GM21723 (cell line): ENCODE measurements around the gene DQX1.
"Not testable (repeated sequence)": the region's sequence is repeated elsewhere in the genome, so short reads cannot be mapped to it uniquely, and the experiment has no call there.

ENCODE experiments used
- ATAC-seq: cut with Tn5 transposase; IDR thresholded peaks from one replicate; pipeline ENCODE4 v1.9.1; 2021; ENCODE audit warnings: mild to moderate bottlenecking, moderate library complexity; ENCODE audit not compliant: unreplicated experiment

DQX1 gene, protein sequence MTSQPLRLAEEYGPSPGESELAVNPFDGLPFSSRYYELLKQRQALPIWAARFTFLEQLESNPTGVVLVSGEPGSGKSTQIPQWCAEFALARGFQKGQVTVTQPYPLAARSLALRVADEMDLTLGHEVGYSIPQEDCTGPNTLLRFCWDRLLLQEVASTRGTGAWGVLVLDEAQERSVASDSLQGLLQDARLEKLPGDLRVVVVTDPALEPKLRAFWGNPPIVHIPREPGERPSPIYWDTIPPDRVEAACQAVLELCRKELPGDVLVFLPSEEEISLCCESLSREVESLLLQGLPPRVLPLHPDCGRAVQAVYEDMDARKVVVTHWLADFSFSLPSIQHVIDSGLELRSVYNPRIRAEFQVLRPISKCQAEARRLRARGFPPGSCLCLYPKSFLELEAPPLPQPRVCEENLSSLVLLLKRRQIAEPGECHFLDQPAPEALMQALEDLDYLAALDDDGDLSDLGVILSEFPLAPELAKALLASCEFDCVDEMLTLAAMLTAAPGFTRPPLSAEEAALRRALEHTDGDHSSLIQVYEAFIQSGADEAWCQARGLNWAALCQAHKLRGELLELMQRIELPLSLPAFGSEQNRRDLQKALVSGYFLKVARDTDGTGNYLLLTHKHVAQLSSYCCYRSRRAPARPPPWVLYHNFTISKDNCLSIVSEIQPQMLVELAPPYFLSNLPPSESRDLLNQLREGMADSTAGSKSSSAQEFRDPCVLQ

DNA sequence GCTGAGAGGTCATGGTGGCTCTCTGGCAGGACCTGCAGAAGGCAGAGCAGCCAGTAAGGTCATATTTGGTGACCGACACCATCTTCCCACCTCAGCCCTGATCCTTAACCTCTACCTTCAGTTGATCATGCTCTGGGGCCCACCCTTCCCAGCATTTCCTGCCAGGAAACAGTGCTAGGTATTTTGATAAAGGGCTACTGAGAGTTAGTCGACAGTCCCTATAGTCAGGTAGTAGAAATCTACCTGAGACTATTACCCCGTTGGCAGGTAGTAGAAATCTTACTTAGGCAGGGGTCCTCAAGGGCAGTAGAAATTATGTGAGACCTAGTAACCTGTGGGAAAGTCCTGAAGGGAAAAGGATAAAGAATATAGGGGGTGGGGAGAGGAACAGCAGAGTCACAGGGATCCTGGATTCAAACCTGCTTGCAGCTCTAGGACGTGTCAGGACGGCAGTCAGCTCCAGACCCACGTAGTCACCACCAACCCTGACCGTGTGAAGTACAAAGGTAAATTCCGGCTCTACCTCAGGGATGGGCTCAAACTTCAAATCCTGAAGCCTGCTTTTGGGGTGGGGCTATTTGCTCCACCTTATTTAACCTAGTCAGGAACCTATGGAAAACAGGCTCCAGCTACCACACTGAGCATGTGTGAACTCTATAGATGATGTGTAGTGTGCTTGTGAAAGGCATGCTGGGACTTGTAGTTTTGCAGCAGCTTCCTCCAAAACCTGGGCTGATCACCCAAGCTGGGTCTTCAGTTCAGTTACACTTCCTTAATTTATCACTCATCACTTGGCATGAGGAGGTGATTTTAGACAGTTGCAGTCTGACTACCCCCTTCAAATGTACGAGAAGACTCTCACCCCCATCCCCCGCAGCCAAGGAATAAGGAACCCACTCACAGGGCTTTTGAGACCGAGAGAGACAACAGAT lies at the start of gene DQX1:
Gene DQX1 (minus strand): TSS at position 515 of the 932 bp plus-strand sequence. CDS start 502 bp downstream, at position 13.
- ATAC-seq = no peak

DNA sequence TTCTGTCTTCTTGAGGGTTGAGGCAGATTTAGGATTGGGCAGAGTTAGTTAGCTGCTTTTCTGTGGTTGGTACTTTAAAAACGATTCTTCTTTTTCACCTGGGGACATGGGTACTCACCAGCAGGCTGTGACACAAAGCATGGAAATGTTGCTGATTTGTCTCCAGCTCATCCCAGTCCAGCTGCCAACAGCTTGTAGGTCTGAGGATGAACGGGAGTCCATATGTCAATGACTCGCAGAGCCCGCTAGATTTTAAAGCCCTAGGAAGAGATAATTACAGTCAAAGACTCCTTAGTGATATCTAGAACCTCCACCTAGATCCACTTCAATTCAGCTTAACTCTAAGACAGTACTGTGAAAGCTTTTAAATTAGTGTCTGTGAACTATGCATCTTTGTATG lies 49.3 kb upstream of the DQX1 start:
- ATAC-seq = no peak

DNA sequence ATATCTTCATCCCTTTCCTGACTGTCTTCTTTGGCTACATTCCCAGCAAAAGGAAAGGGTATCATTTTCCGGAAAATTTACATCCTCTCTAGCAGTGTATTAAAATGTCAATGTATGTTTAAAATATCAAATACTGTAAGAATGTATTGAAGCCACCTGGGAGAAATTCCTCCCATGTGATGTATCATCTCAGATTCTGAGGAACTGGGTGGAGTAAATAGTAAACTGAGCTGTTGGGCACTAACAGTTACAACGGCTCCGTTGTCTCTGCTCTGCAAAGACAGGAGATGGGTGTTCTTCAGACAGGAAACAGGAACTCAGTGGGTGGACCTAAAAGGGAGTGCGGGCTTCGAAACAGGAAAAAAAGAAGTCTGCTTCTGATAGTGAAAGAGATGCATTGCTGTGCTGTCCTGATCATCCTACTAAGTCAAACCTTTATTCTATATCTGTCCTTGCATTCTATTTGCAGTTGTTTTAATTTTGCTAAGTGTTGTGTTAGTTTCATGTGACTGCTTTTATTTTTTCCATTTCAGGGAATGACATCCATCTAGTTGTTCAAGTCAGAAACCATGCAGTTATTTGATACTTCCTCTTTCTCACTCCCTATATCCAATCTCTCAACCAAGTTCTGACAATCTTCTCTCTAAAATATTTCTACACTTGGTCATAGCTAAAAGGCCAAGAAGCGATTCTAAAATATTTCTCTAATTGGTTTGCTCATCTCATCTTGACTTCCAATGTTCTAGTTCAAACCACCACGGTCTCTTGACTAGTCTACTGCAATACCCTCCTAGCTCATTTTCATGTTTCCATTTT lies 47.9 kb upstream of the DQX1 start:
- peak; percentile 33 for ATAC-seq

DNA sequence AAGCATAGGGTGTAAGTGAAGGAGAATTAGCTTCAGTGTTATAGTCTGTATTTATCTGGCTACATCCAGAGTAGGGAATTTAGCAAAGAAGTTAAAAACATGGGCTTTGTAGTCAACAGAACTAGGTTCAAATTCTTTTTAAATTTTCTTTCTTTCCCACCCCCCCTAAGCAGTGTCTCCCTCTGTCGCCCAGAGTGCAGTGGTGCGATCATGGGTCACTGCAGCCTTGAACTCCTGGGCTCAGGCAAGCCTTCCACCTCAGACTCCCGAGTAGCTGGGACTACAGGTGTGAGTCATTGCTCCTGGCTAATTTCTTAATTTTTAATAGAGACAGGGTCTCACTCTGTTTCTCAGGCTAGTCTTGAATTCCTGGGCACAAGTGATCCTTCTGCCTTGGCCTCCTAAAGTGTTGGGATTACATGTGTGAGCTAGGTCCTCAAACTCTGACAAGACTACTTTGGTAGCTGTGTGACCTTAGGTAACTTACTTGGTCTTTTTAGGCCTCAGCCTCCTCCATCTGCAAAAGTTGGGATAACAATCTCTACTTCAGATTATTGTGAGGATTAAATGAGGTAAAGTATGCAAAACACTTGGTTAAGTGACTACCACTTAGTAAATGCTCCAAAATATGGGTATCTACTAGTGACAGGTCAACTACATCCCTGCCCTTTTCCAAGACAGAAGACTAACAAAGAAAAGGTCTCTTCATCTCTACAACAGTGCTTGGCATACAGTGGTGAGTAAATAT lies 46.3 kb upstream of the DQX1 start:
- no peak for ATAC-seq

DNA sequence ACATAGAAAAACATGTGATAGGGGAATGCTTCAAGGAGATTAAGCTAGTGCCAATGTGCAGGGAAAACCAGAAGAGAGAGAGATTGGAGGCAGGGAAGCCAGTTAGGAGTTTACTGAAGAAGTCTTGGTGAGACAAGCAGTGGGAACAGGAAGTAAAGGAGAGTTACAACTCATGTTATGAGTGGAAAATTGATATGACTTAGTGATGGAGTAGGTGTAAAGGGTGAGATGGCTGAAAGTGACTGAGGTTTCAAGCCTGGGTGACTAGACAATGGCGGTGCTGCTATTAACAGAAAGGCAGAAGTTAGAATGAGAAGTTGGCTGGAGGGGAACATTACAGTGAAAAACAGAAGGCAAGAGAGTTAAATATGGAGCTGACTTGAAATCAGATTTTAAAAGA lies 45.0 kb upstream of the DQX1 start:
- peak; percentile 73 for ATAC-seq

DNA sequence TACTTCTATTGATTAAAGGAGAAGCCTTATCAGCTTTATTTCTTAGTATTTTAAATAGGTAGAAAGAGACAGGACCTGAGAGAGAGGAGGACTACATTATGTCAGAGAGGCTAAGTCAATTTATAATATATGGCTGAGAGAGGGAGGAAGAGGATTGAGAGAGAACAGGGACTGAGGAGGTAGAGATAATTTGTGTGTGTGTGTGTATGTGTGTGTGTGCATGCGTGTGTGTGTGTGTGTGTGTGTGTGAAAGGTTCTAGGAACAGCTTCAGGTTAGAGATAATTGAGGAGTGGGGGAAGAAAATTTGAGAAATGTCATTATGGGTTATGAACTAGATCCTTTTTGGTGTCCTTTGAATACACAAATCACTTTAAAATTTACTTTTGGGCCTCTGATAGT lies 43.7 kb upstream of the DQX1 start:
- ATAC-seq = no peak

DNA sequence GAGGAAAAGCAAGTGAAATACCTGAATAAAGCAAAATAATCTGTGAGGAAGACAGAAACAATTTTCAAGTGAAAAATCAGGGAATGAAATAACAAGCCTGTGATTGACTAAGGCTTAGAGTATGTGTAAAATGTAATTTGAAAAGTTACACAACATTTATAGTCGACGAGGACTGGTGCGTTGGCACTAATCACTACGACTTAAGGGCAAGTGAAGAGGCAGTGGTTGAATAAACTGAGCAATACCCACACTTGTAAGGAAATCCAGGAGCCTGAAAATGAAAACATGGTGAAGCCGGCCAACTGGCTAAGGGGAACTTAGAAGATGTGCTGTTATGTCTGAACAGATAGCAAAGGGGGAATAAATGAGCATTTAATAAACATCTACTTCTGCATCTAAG lies 41.9 kb upstream of the DQX1 start:
- ATAC-seq = no peak

DNA sequence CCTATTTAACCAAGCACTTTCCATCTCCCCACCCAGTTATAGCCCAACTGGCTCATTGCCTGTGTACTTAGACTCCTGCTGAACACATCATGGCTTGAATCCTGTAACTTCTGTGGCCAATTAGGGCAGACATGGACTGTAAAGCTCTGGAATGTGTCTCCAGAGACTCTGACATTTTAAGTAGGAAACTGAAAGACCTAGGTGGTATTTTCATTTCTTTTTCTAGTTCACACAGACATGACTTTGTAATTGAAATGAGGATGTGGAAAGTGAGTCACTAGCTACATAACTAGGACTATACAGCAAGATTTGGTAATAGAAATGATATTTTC lies 40.7 kb upstream of the DQX1 start:
- no peak for ATAC-seq

DNA sequence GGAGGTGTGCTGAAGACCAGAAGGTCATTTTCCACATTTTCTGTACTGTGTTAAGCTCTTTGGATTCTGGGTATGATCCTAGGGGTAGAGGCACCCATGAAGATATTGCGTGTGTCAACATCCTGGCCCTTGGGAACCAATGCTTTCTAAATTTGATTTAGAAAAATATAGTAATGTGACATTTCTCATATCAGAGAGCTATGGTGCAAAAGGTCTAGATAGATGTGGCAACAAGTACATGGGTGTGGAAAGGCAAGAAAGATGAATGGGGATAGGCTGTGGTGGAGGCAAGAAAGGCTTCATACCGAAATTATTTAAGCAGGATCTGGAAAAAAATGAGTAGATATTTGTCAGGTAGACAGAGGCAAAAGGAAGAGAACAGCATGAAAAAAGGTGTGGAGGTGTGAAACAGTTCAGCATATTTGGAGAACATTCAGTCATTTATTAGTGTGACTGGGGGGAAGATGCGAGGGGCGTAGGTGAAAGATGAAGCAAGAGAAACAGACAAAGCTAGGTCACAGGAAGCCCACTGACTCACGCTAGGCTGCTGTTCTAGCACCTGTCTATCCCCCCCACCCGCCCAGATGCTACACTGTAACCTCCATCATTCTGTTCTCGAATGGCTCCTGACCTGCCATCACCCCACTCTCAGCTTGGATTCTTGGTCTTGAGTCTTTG lies 40.2 kb upstream of the DQX1 start:
- ATAC-seq = no peak

DNA sequence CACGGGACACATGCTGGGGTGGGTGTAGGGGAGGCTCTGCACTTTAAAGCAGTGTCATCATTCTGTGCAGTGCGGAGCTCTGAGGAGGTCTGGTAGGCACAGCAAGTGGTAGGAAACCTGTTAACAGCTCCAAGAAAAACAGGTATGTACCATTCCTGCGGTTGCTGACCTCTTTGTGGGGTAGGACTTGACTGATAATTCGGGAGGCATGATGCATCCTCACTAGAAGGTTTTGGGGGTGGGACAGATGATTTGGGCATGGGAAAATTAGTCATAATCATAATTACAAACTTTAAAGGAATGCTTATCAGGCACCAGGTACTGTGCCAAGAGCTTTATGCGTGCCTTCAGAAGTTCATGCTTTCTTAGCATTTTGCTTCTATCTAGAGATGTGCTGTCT lies 38.2 kb upstream of the DQX1 start:
- no peak for ATAC-seq

DNA sequence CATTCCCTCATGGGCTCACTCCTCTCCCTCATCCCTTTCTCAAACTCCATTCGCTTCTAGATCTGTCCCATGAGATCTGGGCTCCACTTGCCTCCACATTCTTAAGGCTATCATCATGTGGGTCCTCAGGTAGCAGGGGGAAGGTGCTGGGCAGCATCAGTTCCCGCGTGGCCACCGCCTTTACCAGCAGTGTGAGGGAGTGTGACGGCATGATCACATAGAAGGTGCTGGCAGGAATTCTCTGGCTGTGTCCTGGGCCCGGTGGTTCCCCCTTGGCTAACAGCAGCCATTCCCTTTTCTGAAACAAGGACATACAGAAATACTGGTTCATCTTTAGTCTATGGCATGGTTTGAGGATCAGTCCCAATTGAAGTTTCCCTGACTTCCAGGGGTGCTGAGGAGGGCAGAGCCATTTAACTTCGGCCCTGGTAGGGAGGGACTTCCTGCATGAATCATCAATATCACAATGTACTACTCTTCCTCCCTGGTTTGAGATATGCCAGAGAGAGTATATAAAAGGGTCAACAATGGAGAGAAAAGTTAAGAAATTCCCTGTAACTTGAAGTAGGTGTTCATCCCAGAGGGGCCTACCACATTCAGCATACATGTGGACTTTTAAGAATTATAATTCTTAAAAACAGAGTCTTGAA lies 36.2 kb upstream of the DQX1 start:
- no peak for ATAC-seq

DNA sequence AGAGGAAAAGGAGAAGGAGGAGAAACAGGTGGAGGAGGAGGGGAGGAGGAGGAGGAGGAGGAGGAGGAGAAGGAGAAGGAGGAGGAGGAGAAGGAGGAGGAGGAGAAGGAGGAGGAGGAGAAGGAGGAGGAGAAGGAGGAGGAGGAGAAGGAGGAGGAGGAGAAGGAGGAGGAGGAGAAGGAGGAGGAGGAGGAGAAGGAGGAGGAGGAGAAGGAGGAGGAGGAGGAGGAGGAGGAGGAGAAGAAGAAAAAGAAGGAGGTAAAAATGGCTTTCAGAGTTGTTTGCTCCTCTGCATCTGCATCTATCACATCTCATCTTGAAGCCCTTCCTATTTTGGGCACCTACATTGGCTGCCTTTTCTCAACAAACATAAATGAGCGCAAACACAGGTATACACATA lies 35.0 kb upstream of the DQX1 start:
- not testable (repeated sequence) for ATAC-seq

DNA sequence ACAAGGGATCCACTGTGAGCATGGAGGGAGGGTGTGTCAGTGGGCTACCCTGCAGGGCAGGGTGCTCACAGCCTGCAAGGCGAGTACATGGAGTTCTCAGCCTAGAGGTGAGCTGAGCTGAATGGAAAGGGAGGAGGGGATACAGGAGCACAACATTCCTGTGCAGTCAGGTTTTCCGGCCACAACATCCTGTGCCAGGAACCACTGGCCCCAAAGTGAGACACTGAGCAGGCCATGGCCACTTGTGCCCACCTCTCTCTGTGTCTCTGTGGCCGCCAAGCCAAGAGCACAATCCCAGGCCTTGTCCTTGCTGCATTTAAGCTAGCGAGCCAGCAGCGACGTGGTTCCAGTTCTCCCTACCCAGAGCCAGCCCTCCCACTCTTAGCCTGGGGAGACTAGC lies 34.6 kb upstream of the DQX1 start:
- no peak for ATAC-seq

DNA sequence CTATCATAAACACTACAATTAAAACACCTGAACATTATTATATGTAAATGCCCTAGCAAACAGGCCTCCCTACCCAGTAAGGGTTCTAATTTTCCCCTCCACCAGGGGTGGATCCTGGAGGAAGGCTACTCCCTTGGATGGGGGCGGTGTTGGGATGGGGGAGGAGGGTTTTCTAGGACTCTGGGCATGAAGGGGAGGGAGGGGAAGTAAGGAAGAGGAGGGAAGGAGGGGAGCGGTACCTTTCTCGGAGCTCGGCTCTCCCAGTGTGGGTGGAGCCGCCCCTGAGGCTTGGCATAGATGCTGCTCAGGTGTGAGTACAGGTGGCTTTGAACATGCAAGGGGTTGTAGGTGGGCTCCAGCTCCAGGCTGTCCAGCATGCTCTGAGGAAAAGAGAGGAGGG lies 33.9 kb upstream of the DQX1 start:
- ATAC-seq = no peak

DNA sequence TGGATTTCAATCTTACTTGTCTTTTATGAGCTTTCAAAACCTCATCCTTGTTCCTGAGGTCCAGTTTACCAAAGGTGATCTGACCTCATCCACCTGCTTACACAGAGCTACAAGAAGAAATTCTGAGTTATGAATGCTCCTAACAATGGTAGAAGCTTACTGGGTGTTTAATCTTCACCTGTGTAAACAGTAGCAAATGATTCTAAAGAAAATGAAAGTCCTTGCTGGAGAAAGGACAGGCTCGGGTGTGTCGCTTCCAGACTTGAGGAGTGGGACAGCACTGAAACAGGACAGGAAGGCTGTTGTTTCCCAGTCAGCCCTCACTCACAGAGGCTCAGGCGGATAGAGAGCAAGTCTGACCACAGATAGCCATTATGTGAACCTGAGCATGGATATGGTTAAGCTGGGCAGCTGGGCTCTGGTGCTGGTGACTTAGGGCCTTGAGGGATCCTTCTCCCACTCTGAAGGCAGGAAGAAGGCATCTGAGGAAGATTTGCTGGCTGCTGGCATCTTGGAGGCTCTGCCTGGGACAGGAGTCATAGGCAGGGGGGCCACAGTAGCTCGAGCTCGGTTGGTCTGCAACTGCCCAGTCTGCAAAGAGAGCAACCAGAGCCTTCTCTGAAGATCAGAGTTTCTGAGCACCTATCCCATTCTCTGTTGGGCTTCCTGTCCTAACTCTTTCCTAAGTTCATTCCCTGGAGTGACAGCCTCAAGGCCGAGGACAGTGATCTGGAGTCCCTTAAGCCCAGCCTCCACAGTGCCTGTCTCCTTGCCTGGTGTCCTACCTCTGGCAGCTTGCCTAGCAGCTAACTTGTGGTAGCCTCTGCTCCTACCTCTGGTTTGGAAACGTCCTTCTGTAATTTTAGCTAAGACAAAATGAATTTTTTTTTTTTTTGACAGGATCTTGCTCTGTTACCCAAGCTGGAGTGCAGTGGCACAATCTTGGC lies 32.5 kb upstream of the DQX1 start:
- ATAC-seq = no peak

DNA sequence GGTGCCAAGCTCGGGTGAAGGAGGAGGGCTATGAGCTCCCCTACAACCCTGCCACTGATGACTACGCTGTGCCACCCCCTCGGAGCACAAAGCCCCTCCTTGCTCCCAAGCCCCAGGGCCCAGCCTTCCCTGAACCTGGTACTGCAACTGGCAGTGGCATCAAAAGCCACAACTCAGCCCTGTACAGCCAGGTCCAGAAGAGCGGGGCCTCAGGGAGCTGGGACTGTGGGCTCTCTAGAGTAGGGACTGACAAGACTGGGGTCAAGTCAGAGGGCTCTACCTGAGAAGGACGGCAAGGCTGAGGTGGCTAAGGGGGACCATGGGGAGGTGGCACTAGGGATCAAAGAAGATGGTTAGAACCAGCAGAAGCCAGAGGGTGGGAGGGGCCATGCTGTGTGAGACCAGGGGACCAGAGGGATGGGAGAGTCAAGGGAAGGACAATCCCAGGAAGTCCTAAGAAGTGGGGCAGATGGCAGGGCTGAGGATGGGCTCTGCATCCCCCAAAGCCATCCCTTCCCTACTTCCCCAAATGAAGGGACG lies 30.9 kb upstream of the DQX1 start:
- ATAC-seq = no peak

DNA sequence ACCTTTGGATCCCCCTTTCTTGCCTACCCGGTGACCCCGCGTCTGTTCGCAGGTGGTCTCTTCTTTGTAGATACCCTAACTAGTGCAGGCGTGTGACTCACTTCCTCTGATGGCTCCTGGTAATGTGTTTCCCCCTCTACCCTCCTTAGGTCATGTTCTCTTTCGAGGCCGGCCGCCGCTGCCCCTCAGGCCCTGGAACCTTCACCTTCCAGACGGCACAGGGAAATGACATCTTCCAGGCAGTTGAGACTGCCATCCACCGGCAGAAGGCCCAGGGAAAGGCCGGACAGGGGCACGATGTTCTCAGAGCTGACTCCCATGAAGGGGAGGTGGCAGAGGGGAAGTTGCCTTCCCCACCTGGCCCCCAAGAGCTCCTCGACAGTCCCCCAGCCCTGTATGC lies 30.1 kb upstream of the DQX1 start:
- ATAC-seq = no peak
